Stomach (tissue), 9 donors: Measurements from ENCODE around the gene GSX1. TPM values are rescaled to one million over a fixed set of nuclear protein-coding genes. Genes with fewer than 3 reads are reported as not detected.

Experiments used
- DNase-seq, 2 donors: peaks; one replicate each; pipeline versions ENCODE4 v3.0.0 to v3.0.0-alpha.2; 2013 to 2019
- H3K27ac ChIP-seq, 5 donors: fragments of 200-600 bp in 4 of 5; sonication (generic) in 4 of 5; one replicate each; pipeline ENCODE4 v1.5.1; 2013 to 2019; ENCODE audit warnings: mild to moderate bottlenecking in 1 of 5, moderate library complexity in 1 of 5
- H3K27me3 ChIP-seq, 3 donors: fragments of 200-600 bp; sonication (generic); one replicate each; pipeline ENCODE4 v1.5.1; 2017 to 2019; ENCODE audit warnings: mixed run types in 1 of 3
- H3K36me3 ChIP-seq, 4 donors: fragments of 200-600 bp; sonication (generic); 1 replicate in 3 of 4; 2 replicates in 1 of 4; pipeline ENCODE4 v1.5.1; 2016 to 2019
- H3K4me1 ChIP-seq, 4 donors: fragments of 200-600 bp; sonication (generic); one replicate each; pipeline ENCODE4 v1.5.1; 2016 to 2019
- H3K4me3 ChIP-seq, 4 donors: fragments of 200-600 bp; sonication (generic) in 3 of 4; one replicate each; pipeline ENCODE4 v1.5.1; 2016 to 2019; ENCODE audit warnings: mild to moderate bottlenecking in 1 of 4
- H3K9me3 ChIP-seq, 4 donors: fragments of 200-600 bp; sonication (generic); one replicate each; pipeline ENCODE4 v1.5.1; 2016 to 2019
- CTCF ChIP-seq, 7 experiments: fragments of 450-650 bp in 4 of 7; fragments of 200-600 bp in 3 of 7; sonication (generic) in 3 of 7; IDR thresholded peaks; one replicate each; pipeline ENCODE4 v1.5.1; 2016 to 2019; ENCODE audit warnings: antibody characterized with exemption in 7 of 7, control low read depth in 2 of 7, mild to moderate bottlenecking in 1 of 7
- EP300 ChIP-seq: sonication (generic); formaldehyde crosslinking; IDR thresholded peaks from one replicate; pipeline ENCODE4 v1.6.1; 2017; ENCODE audit warnings: antibody characterized with exemption
- POLR2A ChIP-seq, 4 donors: fragments of 450-650 bp; IDR thresholded peaks; one replicate each; pipeline ENCODE4 v1.6.1; 2016; ENCODE audit warnings: antibody characterized with exemption in 4 of 4, control low read depth in 2 of 4, mild to moderate bottlenecking in 1 of 4, moderate library complexity in 1 of 4
- POLR2AphosphoS5 ChIP-seq, 3 donors: sonication (generic); formaldehyde crosslinking; IDR thresholded peaks; one replicate each; pipeline ENCODE4 v1.6.1; 2016; ENCODE audit warnings: antibody characterized with exemption in 3 of 3
- WGBS, 5 donors: extraction: QIAGEN DNeasy Blood & Tissue Kit in 3 of 5; methylation state at CpG; one replicate each; pipeline versions ENCODE4 v1.1.5 to v1.1.7; 2013 to 2018; 5-methylcytosine and 5-hydroxymethylcytosine counted together
- intact Hi-C: fragments of 100-400 bp; cut with DNase I; formaldehyde crosslinking; loops from one replicate; pipeline ENCODE4 v1.15.1; 2023; ENCODE audit warnings: low total_unique reads
- polyA plus RNA-seq, 3 donors: library from polyadenylated mRNA; stranded (reverse); fragments of 200-250 nt; gene quantifications; one replicate each; pipeline ENCODE4 v1.2.3, GENCODE V29; 2013
- total RNA-seq, 5 donors: library from RNA; depleted of rRNA; stranded (reverse); fragments of >200 nt; gene quantifications; one replicate each; pipeline versions ENCODE4 v1.1.0 to v1.2.3, GENCODE V29; 2014 to 2016
- donor health status: healthy with polysubstance abuse.
- donor health status: Bipolar disorder and iron deficiency.
- donor health status: healthy.

The GSX1 gene
- total and polyA plus RNA-seq, 8 donors: not detected

- intact Hi-C loops: no loop called here
- TF ChIP-seq POLR2A (IDR thresholded peaks at IDR 0.05): no peak
- no peak for TF ChIP-seq POLR2AphosphoS5 (IDR thresholded peaks at IDR 0.05)
- TF ChIP-seq CTCF (IDR thresholded peaks at IDR 0.05): no peak
- no peak for TF ChIP-seq EP300
- WGBS, 5 donors: 4 to 11% (median 6%) methylated on average over 6 of the region's 6 CpGs
- Histone ChIP-seq H3K27ac (no peak overlapping the region), H3K27me3 (peaks cover 58 to 100% (median 90%) of the 10 kb centered on the region in 3 donors), H3K9me3 (peaks cover 0 to 6% (median 0%) of the 10 kb centered on the region in 4 donors), H3K36me3 (no peaks in the 10 kb centered on the region), H3K4me3 (no peak overlapping the region), H3K4me1 (peaks cover 23 to 50% (median 36%) of the 10 kb centered on the region in 4 donors)
- no peak for DNase-seq
Measured at GRCh38 chr13:27795718-27796019, 3.4 kb downstream of the GSX1 start.

- WGBS, 5 donors: 1 to 6% (median 2%) methylated on average over 21 to 24 of the region's 24 CpGs
- no peak for DNase-seq
- no peaks in the 10 kb centered on the region for H3K36me3 ChIP-seq
- TF ChIP-seq POLR2AphosphoS5 (IDR thresholded peaks at IDR 0.05): no peak
- TF ChIP-seq CTCF (IDR thresholded peaks at IDR 0.05): no peak
- TF ChIP-seq POLR2A (IDR thresholded peaks at IDR 0.05): no peak
- TF ChIP-seq EP300: no peak
- H3K4me3 ChIP-seq: no peak overlapping the region
- H3K9me3 ChIP-seq: peaks cover 0 to 3% (median 0%) of the 10 kb centered on the region in 4 donors
- no peak overlapping the region for H3K27ac ChIP-seq
- H3K27me3 ChIP-seq: peaks cover 54 to 99% (median 80%) of the 10 kb centered on the region in 3 donors
- H3K4me1 ChIP-seq: peaks cover 13 to 40% (median 26%) of the 10 kb centered on the region in 4 donors
- intact Hi-C loops: no loop called here
Measured at GRCh38 chr13:27796544-27797227, 4.4 kb downstream of the GSX1 start.

- intact Hi-C loops: no loop called here
- H3K4me3 ChIP-seq: no peak overlapping the region
- peaks cover 7 to 35% (median 20%) of the 10 kb centered on the region in 4 donors for H3K4me1 ChIP-seq
- peaks cover 54 to 99% (median 76%) of the 10 kb centered on the region in 3 donors for H3K27me3 ChIP-seq
- DNase-seq: peak in 1 of 2 donors; percentile 68
- TF ChIP-seq POLR2A (IDR thresholded peaks at IDR 0.05) (no peak), EP300 (no peak), CTCF (IDR thresholded peaks at IDR 0.05) (no peak), POLR2AphosphoS5 (IDR thresholded peaks at IDR 0.05) (no peak)
- H3K9me3 ChIP-seq: no peaks in the 10 kb centered on the region
- no peak overlapping the region for H3K27ac ChIP-seq
- H3K36me3 ChIP-seq: no peaks in the 10 kb centered on the region
- 4 to 6% (median 4%) methylated on average over 21 to 24 of the region's 24 CpGs for WGBS, 5 donors
Measured at GRCh38 chr13:27797228-27797624, 4.9 kb downstream of the GSX1 start.

GRCh38 chr13:27806744-27807387, 14.6 kb downstream of the GSX1 start:
- H3K27ac ChIP-seq: no peak overlapping the region
- whole genome bisulfite sequencing, 5 donors: 29 to 36% (median 32%) methylated on average over 8 of the region's 8 CpGs
- H3K4me3 ChIP-seq: no peak overlapping the region
- intact Hi-C loops: no loop called here
- no peaks in the 10 kb centered on the region for H3K9me3 ChIP-seq
- peaks cover 9 to 82% (median 42%) of the 10 kb centered on the region in 3 donors for H3K27me3 ChIP-seq
- DNase-seq: no peak
- TF ChIP-seq EP300: no peak
- no peaks in the 10 kb centered on the region for H3K4me1 ChIP-seq
- no peaks in the 10 kb centered on the region for H3K36me3 ChIP-seq
